Measurements from ENCODE around the gene SAMD8. TPM values are rescaled to one million over a fixed set of nuclear protein-coding genes. Genes with fewer than 3 reads are reported as not detected.
"Not testable (repeated sequence)": the region's sequence is repeated elsewhere in the genome, so short reads cannot be mapped to it uniquely, and the experiment has no call there.

The SAMD8 gene
- total RNA-seq, 1 experiment from 2014 or later: 17.1 TPM

DNA sequence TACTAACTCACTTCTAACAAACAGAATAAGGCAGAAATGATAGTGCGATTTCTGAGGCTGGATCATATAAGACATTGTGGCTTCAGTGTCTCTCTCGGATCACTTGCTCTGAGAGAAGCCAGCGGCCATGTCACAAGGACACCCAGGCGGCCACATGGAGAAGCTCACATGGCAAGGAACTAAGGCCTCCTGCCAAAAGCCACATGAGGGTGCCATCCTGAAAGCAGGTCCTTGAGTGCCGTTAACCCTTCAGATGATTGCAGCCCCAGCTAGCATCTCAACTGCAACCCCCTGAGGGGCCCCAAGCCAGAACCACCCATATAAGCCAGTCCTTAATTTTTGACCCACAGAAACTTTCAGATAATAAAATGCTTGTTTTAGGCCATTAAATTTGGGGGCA lies 92.3 kb downstream of the SAMD8 start:
- Histone ChIP-seq H3K36me3 (ENCODE audit: insufficient read depth, low read length, poor library complexity, severe bottlenecking) (no peaks in the 10 kb centered on the region), H3K27me3 (replicated peaks; ENCODE audit: insufficient read depth, low read depth, low read length, poor library complexity) (no peaks in the 10 kb centered on the region), H3K9me3 (ENCODE audit: low read depth, low read length, poor library complexity, severe bottlenecking) (no peaks in the 10 kb centered on the region), H3K4me3 (ENCODE audit: low read depth, low read length, poor library complexity, severe bottlenecking) (no peak overlapping the region), H3K4me1 (ENCODE audit: insufficient read depth, low read length, poor library complexity, severe bottlenecking) (no peaks in the 10 kb centered on the region), H3K27ac (ENCODE audit: low read depth, low read length, poor library complexity, severe bottlenecking) (no peak overlapping the region)
- ChIA-PET POLR2A (ENCODE audit: low non-redundant PET) (no interaction called here), CTCF (interaction anchor here (0.6 kb wide), 1 partner anchor 1217 kb away, joined by 4 read pairs; no protein-coding TSS in a partner anchor)
- TF ChIP-seq EZH2 (IDR thresholded peaks at IDR 0.05; ENCODE audit: borderline replicate concordance, low read depth, low read length, poor library complexity, severe bottlenecking): no peak
- TF ChIP-seq, protein P1, sequence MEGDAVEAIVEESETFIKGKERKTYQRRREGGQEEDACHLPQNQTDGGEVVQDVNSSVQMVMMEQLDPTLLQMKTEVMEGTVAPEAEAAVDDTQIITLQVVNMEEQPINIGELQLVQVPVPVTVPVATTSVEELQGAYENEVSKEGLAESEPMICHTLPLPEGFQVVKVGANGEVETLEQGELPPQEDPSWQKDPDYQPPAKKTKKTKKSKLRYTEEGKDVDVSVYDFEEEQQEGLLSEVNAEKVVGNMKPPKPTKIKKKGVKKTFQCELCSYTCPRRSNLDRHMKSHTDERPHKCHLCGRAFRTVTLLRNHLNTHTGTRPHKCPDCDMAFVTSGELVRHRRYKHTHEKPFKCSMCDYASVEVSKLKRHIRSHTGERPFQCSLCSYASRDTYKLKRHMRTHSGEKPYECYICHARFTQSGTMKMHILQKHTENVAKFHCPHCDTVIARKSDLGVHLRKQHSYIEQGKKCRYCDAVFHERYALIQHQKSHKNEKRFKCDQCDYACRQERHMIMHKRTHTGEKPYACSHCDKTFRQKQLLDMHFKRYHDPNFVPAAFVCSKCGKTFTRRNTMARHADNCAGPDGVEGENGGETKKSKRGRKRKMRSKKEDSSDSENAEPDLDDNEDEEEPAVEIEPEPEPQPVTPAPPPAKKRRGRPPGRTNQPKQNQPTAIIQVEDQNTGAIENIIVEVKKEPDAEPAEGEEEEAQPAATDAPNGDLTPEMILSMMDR (conservative IDR thresholded peaks at IDR 0.05; ENCODE audit: low read depth, low read length): no peak
- no peak for DNase-seq (ENCODE audit: low spot score)
- BruUV-seq (replicated peaks): no TSS peak
- intact Hi-C loops (cut with micrococcal nuclease; ENCODE audit: unreplicated experiment): no loop called here

DNA sequence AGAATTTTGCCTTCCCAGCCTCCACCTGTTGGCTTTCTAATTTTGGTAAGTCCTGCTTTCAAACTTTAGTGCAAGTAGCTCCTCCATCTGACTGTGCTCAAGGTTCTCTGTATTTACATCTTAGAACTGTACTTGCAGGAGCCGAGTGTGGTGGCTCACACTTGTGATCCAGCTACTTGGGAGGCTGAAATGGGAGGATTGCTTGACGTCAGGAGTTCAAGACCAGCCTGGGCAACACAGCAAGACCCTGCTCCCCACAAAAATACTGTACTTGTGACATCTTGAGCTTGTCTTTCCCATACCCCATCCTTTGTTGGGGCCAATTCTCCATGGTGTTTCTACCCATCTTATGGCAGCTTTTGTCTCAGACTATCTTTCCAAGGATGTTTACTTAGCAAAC lies 94.5 kb downstream of the SAMD8 start:
- CTCF ChIA-PET: no interaction called here
- TF ChIP-seq, protein P1 (conservative IDR thresholded peaks at IDR 0.05; ENCODE audit: low read depth, low read length): no peak
- TF ChIP-seq EZH2 (IDR thresholded peaks at IDR 0.05; ENCODE audit: borderline replicate concordance, low read depth, low read length, poor library complexity, severe bottlenecking): no peak
- Histone ChIP-seq H3K27me3 (replicated peaks; ENCODE audit: insufficient read depth, low read depth, low read length, poor library complexity) (no peaks in the 10 kb centered on the region), H3K27ac (ENCODE audit: low read depth, low read length, poor library complexity, severe bottlenecking) (no peak overlapping the region), H3K9me3 (ENCODE audit: low read depth, low read length, poor library complexity, severe bottlenecking) (no peaks in the 10 kb centered on the region), H3K4me3 (ENCODE audit: low read depth, low read length, poor library complexity, severe bottlenecking) (no peak overlapping the region), H3K4me1 (ENCODE audit: insufficient read depth, low read length, poor library complexity, severe bottlenecking) (peaks cover 5% of the 10 kb centered on the region), H3K36me3 (ENCODE audit: insufficient read depth, low read length, poor library complexity, severe bottlenecking) (no peaks in the 10 kb centered on the region)
- no peak for DNase-seq (ENCODE audit: low spot score)
- POLR2A ChIA-PET (ENCODE audit: low non-redundant PET): no interaction called here
- intact Hi-C loops (cut with micrococcal nuclease; ENCODE audit: unreplicated experiment): no loop called here
- BruUV-seq (replicated peaks): no TSS peak

DNA sequence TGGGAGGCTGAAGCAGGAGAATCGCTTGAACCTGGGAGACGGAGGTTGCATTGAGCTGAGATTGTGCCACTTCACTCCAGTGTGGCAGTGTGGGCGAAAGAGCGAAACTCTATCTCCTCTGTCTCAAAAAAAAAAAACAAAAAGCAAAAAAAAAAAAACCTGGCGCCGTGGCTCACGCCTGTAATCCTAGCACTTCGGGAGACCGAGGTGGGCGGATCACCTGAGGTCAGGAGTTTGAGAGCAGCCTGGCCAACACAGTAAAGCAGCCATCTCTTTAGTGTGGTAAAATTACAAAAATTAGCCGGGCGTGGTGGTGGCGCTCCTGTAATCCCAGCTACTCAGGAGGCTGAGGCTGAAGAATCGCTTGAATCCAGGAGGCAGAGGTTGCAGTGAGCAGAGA lies 95.2 kb downstream of the SAMD8 start:
- intact Hi-C loops (cut with micrococcal nuclease; ENCODE audit: unreplicated experiment); H3K9me3 ChIP-seq (ENCODE audit: low read depth, low read length, poor library complexity, severe bottlenecking); DNase-seq (ENCODE audit: low spot score); H3K4me3 ChIP-seq (ENCODE audit: low read depth, low read length, poor library complexity, severe bottlenecking); H3K36me3 ChIP-seq (ENCODE audit: insufficient read depth, low read length, poor library complexity, severe bottlenecking); H3K27me3 ChIP-seq (replicated peaks; ENCODE audit: insufficient read depth, low read depth, low read length, poor library complexity); POLR2A ChIA-PET (ENCODE audit: low non-redundant PET); CTCF ChIA-PET; H3K4me1 ChIP-seq (ENCODE audit: insufficient read depth, low read length, poor library complexity, severe bottlenecking); BruUV-seq (replicated peaks); H3K27ac ChIP-seq (ENCODE audit: low read depth, low read length, poor library complexity, severe bottlenecking): not testable (repeated sequence)

DNA sequence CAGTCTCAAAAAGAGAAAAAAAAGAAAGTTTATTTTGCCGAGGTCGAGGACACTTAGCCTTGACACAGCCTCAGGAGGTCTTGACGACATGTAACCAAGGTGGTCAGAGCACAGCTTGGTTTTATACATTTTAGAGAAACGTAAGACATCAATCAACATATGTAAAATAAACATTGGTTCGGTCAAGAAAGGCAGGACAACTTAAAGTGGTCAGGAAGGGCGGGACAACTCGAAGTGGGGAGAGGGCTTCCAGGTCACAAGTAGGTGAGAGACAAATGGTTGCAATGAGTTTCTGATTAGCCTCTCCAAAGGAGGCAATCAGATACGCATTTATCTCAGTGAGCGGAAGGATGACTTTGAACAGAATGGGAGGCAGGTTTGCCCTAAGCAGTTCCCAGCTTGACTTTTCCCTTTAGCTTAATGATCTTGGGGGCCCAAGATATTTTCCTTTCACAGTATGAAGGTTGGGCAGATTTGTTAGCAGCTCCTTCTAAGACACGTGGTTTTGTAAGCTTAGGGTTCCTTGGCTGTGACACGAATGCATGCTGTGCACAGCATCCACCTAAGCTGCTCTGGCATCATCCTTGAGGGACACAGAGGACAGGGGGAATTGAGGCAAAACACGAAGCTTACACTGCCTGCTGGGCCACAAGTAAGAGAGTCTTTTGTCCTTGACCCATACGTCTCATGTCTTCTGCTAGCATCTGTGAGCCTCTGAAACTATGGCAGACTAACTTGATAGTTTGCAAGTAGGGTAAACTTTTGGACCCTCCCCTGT lies 95.8 kb downstream of the SAMD8 start:
- no peak for DNase-seq (ENCODE audit: low spot score)
- ChIA-PET CTCF (no interaction called here), POLR2A (ENCODE audit: low non-redundant PET) (no interaction called here)
- TF ChIP-seq, protein P1 (conservative IDR thresholded peaks at IDR 0.05; ENCODE audit: low read depth, low read length): no peak
- no peak for TF ChIP-seq EZH2 (IDR thresholded peaks at IDR 0.05; ENCODE audit: borderline replicate concordance, low read depth, low read length, poor library complexity, severe bottlenecking)
- intact Hi-C loops (cut with micrococcal nuclease; ENCODE audit: unreplicated experiment): no loop called here
- no peaks in the 10 kb centered on the region for H3K27me3 ChIP-seq (replicated peaks; ENCODE audit: insufficient read depth, low read depth, low read length, poor library complexity)
- BruUV-seq (replicated peaks): no TSS peak
- H3K36me3 ChIP-seq (ENCODE audit: insufficient read depth, low read length, poor library complexity, severe bottlenecking): peaks cover 5% of the 10 kb centered on the region
- H3K4me3 ChIP-seq (ENCODE audit: low read depth, low read length, poor library complexity, severe bottlenecking): no peak overlapping the region
- H3K9me3 ChIP-seq (ENCODE audit: low read depth, low read length, poor library complexity, severe bottlenecking): no peaks in the 10 kb centered on the region
- peaks cover 9% of the 10 kb centered on the region for H3K4me1 ChIP-seq (ENCODE audit: insufficient read depth, low read length, poor library complexity, severe bottlenecking)
- no peak overlapping the region for H3K27ac ChIP-seq (ENCODE audit: low read depth, low read length, poor library complexity, severe bottlenecking)
